Endothelial cell (in vitro differentiated cells): ENCODE data around the gene SH3PXD2A. TPM values are rescaled to one million over a fixed set of nuclear protein-coding genes. Genes with fewer than 3 reads are reported as not detected.

Source experiments
- DNase-seq: peaks from one replicate; pipeline ENCODE4 v3.0.0; 2021; ENCODE audit warnings: low spot score
- H3K27ac Mint-ChIP-seq: one replicate; pipeline ENCODE4 v1.8.0; 2021; ENCODE audit warnings: mixed read lengths, inconsistent platforms; ENCODE audit not compliant: unreplicated experiment
- H3K27me3 Mint-ChIP-seq: one replicate; pipeline ENCODE4 v1.8.0; 2021; ENCODE audit warnings: mild to moderate bottlenecking, moderate library complexity, mixed read lengths, inconsistent platforms; ENCODE audit not compliant: unreplicated experiment
- H3K36me3 Mint-ChIP-seq: one replicate; pipeline ENCODE4 v1.8.0; 2021; ENCODE audit warnings: mild to moderate bottlenecking, low read depth, mixed read lengths, inconsistent platforms; ENCODE audit not compliant: unreplicated experiment
- H3K4me1 Mint-ChIP-seq: one replicate; pipeline ENCODE4 v1.8.0; 2021; ENCODE audit warnings: mild to moderate bottlenecking, mixed read lengths, inconsistent platforms; ENCODE audit not compliant: unreplicated experiment
- H3K4me3 Mint-ChIP-seq: one replicate; pipeline ENCODE4 v1.8.0; 2021; ENCODE audit warnings: mild to moderate bottlenecking, mixed read lengths, inconsistent platforms; ENCODE audit not compliant: unreplicated experiment
- H3K9me3 Mint-ChIP-seq: one replicate; pipeline ENCODE4 v1.8.0; 2021; ENCODE audit warnings: mixed read lengths, inconsistent platforms; ENCODE audit not compliant: unreplicated experiment
- total RNA-seq: library from RNA; stranded (reverse); fragmentation: NEBNext Ultra II Directional; extraction: Animal tissue kit (Norgen Biotek cat#: 25700); gene quantifications from one replicate; pipeline ENCODE4 v1.2.1, GENCODE V29; 2021; ENCODE audit not compliant: unreplicated experiment
- TF ChIP-seq, protein P1 (sequence below): fragments of 200-600 bp; sonication (generic); IDR thresholded peaks from one replicate; pipeline ENCODE4 v1.5.0; 2021; ENCODE audit warnings: antibody characterized with exemption; ENCODE audit not compliant: unreplicated experiment

Gene SH3PXD2A
- total RNA-seq, 1 donor from 2014 or later: 59.9 TPM

DNA sequence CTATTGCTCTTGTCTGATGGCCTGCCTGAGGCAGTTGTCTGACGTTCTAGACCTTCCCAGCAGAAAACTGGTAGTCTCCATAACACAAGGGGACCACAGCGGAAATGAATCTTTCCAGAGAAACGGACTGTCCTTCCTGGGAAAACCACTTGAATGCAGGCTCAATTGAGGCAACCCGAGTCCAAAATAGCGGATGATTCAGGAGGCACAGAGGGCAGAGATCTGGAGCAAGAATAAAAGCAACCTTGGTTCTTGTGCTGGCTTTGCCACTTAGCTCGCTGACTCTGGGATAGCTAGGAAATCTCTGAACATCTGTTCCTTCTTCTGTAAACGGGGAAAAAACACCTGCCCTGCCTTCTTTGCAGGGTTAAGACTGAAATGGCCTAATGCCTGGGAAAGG lies 183.0 kb downstream of the SH3PXD2A start:
- no peak for DNase-seq
- Mint-ChIP-seq H3K4me3 (no peak overlapping the region), H3K27ac (no peak overlapping the region), H3K27me3 (peaks cover 2% of the 10 kb centered on the region), H3K36me3 (peaks cover 16% of the 10 kb centered on the region), H3K9me3 (no peaks in the 10 kb centered on the region), H3K4me1 (peaks cover 2% of the 10 kb centered on the region)
- TF ChIP-seq, protein P1, sequence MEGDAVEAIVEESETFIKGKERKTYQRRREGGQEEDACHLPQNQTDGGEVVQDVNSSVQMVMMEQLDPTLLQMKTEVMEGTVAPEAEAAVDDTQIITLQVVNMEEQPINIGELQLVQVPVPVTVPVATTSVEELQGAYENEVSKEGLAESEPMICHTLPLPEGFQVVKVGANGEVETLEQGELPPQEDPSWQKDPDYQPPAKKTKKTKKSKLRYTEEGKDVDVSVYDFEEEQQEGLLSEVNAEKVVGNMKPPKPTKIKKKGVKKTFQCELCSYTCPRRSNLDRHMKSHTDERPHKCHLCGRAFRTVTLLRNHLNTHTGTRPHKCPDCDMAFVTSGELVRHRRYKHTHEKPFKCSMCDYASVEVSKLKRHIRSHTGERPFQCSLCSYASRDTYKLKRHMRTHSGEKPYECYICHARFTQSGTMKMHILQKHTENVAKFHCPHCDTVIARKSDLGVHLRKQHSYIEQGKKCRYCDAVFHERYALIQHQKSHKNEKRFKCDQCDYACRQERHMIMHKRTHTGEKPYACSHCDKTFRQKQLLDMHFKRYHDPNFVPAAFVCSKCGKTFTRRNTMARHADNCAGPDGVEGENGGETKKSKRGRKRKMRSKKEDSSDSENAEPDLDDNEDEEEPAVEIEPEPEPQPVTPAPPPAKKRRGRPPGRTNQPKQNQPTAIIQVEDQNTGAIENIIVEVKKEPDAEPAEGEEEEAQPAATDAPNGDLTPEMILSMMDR: no peak

DNA sequence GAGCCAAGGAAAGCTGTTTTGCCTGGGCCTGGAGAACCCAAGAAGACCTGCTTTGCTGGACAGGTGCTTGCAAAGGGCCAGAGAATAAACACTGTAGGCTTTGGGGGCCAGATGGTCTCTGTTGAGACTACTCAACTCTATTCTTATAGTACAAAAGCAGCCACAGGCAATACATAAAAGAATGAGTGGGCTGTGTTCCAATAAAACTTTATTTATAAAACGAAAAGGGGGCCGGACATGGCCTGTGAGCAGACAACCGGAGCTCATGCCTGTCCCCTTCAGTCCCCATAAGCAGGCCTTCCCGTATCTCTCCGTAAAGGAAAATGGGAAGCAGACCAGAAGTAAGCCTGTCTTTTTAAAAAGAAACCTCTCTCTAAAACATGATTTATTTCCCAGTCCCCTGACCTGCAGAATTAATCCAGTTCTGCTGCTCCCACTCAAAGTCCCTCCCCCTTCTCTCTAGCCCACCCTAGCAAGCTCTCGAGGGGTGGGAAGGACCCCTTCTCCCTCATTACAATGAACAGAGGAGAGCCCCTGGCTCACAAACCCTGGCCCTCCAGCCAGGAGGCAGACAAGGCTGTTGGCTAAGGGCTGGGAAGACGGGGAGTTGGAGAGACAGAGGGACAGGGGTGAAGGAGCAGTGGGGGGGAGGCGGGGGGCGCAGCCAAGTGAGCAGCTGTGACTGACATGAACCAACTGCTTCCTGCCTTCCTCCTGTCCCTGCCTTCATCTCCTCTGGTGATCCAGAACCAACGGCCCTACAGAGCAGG lies 184.1 kb downstream of the SH3PXD2A start:
- no peak overlapping the region for H3K4me3 Mint-ChIP-seq
- TF ChIP-seq, protein P1: no peak
- H3K36me3 Mint-ChIP-seq: peaks cover 16% of the 10 kb centered on the region
- H3K27me3 Mint-ChIP-seq: peaks cover 3% of the 10 kb centered on the region
- H3K9me3 Mint-ChIP-seq: no peaks in the 10 kb centered on the region
- DNase-seq: no peak
- no peak overlapping the region for H3K27ac Mint-ChIP-seq
- H3K4me1 Mint-ChIP-seq: no peaks in the 10 kb centered on the region

DNA sequence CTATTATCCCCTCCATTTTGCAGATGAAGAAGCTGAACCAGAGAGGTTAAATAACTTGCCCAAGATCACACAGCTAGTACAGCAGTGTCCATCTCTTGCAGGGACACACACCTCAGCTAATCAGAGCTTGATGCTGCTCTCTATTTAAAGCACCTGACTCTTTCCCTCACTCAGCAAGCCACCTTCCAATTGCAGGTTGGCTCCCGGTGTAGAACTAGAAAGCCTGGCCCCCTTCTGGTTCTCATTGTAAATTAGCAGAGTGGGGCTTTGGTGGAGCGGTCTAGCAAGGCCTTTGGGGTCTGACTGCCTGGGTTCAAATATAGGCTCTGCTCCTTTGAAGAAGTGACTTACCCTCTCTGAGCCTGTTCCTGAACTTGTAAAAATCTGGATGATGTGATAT lies 185.4 kb downstream of the SH3PXD2A start:
- Mint-ChIP-seq H3K4me3 (no peak overlapping the region), H3K9me3 (no peaks in the 10 kb centered on the region), H3K36me3 (peaks cover 23% of the 10 kb centered on the region), H3K27me3 (peaks cover 7% of the 10 kb centered on the region), H3K4me1 (no peaks in the 10 kb centered on the region), H3K27ac (no peak overlapping the region)
- no peak for DNase-seq
- TF ChIP-seq, protein P1: no peak

- H3K4me1 Mint-ChIP-seq: no peaks in the 10 kb centered on the region
- H3K27ac Mint-ChIP-seq: no peak overlapping the region
- H3K27me3 Mint-ChIP-seq: peaks cover 10% of the 10 kb centered on the region
- no peak overlapping the region for H3K4me3 Mint-ChIP-seq
- no peak for DNase-seq
- H3K9me3 Mint-ChIP-seq: no peaks in the 10 kb centered on the region
- TF ChIP-seq, protein P1: no peak
- H3K36me3 Mint-ChIP-seq: peaks cover 23% of the 10 kb centered on the region
Measured at GRCh38 chr10:103669243-103669929, 186.0 kb downstream of the SH3PXD2A start.
